SHP77 treated with DMSO at 0.1 percent for 48 hours (cell line): ENCODE data around the gene PNRC1.
"Not testable (repeated sequence)": the region's sequence is repeated elsewhere in the genome, so short reads cannot be mapped to it uniquely, and the experiment has no call there.

Experiments
- DNase-seq: peaks from one replicate; lab custom pipeline; 2025; lab: John Stamatoyannopoulos, UW

PNRC1 gene

DNA sequence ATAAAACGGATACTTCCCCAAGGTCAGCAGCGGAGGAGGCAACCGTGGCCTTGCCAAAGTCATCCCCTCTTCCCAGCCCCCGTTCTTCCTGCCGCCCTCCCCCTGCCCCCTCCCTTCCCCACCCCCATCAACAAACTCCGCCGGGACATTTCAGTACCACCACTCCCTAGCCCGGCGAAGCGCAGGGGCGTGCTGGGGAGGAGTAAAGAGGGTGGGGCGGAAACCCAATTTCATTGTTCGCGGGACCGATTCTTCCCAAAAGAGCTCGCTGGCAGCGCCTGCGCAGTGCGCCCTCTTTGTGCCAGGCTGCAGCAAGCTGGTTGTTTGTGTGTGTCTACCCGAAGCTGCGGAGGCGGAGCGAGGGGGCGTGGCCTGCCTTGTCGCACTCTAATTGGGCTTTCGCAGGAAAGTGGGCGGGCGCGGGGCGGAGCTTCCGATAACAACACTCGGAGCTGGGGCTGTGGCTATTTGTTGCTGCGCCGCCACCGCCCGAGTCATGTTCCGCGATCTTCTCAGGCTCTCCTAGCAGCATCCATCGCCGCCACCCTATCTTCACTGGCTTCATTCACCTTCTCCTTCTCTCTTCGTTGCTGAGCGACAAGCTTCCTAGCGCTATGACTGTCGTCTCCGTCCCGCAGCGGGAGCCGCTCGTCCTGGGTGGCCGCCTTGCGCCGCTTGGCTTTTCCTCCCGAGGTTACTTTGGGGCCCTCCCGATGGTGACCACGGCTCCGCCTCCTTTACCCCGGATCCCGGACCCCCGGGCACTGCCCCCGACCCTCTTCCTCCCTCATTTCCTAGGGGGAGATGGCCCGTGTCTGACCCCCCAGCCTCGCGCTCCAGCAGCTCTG is at the start of gene PNRC1:
PNRC1 (plus strand) TSS at position 471 of the 848 bp plus-strand sequence; CDS start at position 615, 144 bp downstream.
- peak; percentile 94 for DNase-seq

DNA sequence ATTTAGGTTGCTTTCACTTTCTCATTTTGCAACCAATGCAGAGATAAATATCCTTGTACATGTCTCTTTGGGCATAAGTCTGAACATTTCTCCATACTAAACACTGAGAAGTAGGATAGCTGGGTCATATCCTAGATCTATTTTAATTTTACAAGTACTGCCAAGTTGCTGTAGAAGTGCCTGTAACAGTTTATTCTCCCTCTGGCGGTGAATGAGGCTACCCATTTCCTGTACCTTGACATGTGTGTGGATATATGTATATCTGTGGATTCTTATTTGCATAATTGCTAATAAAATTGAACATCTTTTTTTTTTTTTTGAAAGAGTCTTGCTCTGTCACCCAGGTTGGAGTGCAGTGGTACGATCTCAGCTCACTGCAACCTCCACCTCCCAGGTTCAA is 48.0 kb upstream of the PNRC1 start:
- DNase-seq, result no peak

DNA sequence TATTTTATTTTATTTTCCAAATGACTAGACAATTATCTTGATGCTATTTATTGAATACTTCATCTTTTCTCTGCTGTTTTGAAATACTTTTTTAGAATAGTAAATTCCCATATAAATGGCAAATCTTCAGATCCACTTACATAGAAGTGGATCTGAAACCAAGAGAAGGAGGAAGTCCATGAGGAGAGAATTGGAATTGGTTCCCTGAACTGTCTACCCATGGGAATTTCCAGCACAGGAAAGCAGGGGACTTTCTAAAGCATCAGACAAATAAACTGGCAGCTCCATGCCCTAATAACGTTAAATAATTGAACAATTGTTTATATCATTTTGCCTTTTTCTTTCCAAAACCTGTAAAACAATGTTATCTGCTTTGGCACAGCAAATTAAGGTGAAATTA is 47.1 kb upstream of the PNRC1 start:
- DNase-seq, result no peak

DNA sequence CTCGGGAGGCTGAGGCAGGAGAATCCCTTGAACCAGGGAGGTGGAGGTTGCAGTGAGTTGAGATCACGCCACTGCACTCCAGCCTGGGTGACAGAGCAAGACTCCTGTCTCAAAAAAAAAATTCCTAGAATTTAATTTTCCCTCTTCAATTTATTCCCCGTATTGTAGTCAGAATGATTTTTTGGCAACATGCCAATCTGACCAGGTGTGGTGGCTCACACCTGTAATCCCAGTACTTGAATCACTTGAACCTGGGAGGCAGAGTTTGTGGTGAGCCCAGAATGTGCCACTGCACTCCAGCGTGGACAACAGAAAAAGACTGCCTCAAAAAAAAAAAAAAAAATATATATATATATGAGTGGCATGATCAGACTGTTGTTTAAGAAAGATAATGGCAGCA is 46.4 kb upstream of the PNRC1 start:
- not testable (repeated sequence) for DNase-seq

- peak; percentile 6 for DNase-seq
These were observed 45.8 kb upstream of the PNRC1 start for GRCh38 chr6:89034586-89035251.

DNA sequence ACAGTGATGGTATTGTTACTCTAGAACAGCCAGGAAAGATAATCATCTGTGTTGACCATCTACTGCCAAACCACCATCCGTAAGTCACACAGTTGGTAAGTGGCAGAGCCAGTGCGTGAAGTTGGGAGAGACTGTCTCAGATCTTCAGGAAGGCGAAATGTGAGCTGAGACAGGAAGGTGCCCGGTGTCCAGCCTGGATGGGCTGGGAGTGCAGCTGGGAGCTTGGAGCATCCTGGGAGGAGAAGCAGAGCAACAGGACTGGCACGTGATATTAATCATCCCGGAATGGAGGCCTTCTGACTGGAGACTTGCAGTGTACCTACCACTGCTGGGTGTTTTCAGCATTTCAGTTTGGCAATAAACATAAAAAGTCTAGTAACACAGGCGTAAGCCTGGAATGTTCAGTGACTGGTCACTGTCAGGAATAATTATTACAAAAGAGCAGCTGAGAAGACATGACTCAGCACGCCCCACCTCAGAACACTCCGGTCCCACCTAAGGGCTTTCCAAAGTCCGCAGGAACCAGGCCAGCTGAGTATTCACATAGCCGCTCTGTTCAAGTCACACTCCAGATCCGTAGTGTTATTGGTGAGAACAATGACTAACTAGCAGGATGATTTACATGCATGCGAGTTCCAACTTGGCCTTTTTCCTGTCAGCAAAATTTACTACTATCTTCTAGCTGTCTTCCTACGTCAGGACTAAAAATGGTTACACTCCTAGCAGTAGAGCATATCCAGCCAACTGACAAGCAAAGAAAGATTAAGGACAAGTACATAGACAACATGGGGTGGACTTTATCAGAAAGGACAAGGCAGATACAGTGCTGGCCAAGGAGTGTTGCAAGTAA is 45.1 kb upstream of the PNRC1 start:
- peak; percentile 68 for DNase-seq

GRCh38 chr6:89037141-89037900 is 43.2 kb upstream of the PNRC1 start:
- no peak for DNase-seq

DNA sequence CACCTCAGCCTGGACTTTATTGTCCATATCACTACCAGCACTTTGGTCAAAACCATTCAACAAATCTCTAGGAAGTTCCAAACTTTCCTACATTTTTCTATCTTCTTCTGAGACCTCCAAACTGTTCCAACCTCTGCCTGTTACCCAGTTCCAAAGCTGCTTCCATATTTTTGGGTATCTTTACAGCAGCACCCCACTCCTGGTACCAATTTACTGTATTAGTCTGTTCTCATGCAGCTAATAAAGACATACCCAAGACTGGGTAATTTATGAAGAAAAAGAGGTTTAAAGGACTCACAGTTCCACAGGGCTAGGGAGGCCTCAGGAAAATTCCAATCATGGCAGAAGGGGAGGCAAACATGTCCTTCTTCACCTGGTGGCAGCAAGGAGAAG is 42.7 kb upstream of the PNRC1 start:
- DNase-seq, result not testable (repeated sequence)

GRCh38 chr6:89042664-89043063 is 37.9 kb upstream of the PNRC1 start:
- DNase-seq, result no peak

DNA sequence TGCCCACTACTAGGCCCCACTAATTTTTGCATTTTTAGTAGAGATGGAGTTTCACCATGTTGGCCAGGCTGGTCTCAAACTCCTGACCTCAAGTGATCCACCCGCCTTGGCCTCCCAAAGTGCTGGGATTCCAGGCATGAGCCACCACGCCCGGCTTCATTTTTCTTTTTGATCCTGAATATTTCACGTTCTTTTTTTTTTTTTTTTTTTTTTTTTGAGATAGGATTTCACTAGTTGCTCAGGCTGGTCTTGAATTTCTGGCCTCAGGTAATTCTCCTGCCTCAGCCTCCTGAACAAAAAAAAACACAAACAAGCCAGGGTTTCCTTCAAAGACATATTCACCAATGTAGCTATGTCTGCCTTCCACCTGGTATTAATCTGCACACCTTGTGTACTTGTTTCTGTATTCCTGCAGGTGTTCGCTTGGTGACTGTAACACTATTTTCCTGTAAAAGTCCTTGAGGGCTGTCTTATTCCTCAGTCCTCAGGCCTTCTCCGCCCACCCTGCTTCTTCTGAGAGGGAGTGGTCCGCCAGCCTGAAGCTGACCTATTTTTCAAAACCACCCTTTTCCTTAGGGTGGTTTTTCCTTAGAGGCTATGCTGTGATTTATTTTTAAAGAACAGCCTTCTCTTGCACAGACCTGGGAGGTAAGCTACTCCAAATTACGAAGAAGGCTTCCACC is 36.1 kb upstream of the PNRC1 start:
- DNase-seq, result no peak

GRCh38 chr6:89045011-89045387 is 35.6 kb upstream of the PNRC1 start:
- no peak for DNase-seq

GRCh38 chr6:89045576-89045975 is 35.0 kb upstream of the PNRC1 start:
- no peak for DNase-seq

- DNase-seq, result no peak
These were observed 33.1 kb upstream of the PNRC1 start for GRCh38 chr6:89047473-89047872.

DNA sequence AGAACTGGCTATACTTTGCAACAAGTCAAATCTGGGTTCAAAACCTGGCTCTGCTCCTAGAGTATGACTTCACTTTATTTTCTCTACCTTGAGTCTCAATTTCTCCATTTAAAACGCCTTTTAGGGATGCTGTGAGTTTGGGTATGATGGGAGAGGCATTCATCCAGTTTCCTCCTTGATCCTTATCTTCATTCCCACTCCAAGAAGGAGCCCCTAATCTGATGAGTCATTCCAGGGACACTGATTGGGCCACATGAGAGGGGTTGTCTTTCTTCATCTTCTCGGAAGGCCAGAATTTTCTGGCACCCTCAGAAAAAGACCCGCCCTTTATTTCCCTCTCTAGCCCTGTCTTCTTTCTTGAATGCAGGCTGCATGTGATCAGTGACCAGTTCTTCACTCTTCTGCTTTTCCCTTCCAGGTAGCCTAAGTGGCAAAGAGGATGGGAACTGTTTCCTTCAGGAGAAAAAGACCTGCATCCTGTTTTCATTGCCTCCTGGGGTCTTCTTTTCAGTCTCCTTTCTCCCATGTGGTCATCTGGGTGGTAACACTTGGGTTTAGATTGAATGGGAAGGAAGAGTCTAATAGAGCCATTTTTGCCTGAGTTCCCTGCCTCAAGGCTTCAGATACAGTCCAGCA is 32.1 kb upstream of the PNRC1 start:
- DNase-seq, result no peak

DNA sequence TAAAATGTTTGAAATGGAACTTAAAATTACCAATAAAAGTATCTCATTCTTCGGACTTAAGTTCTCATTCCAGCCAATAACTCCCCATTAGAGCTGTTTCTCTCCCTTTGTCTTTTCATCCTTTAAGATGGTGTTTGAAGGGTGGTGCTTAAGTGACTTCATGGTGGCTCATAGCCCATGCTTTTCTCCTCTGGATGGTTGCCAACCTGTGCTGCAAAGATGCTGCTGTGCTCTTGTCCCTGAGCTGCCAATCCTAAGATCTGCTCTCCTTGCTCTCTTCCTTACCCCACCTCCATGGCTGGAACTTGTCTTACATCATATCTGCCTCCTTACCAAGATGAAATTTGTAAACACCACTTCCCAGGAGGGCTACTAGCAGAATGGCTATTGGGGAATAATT is 31.6 kb upstream of the PNRC1 start:
- no peak for DNase-seq

GRCh38 chr6:89050155-89050554 is 30.4 kb upstream of the PNRC1 start:
- DNase-seq, result no peak

DNA sequence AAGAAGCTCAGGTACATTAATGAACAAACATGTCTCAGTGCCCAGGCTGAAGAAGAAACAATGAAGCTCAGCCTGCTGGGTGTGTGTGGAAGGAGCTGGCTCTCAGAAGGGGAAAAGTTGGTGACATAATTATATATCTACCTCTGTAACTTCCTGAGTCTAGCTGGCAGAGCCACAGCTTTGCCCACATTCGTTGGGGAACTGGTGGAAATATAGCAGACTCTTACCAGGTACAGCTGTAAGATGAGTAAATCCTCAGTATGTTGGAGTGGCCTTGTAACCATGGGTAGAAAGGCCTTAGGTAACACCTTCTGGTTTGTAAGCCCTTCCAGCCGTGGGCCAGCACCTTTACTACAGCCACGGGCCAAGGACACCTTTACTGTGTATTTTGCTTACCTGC is 29.9 kb upstream of the PNRC1 start:
- DNase-seq, result no peak

- no peak for DNase-seq
These were observed 28.9 kb upstream of the PNRC1 start for GRCh38 chr6:89051676-89052075.

GRCh38 chr6:89054208-89054607 is 26.3 kb upstream of the PNRC1 start:
- no peak for DNase-seq

GRCh38 chr6:89057759-89058158 is 22.8 kb upstream of the PNRC1 start:
- DNase-seq, result no peak

GRCh38 chr6:89058627-89059026 is 21.9 kb upstream of the PNRC1 start:
- DNase-seq, result no peak
